K562 (cell line): Measurements from ENCODE around the gene MAN1B1. TPM values are rescaled to one million over a fixed set of nuclear protein-coding genes. Genes with fewer than 3 reads are reported as not detected.

Source experiments
- ATAC-seq: fragments of 200-7000 bp; cut with Tn5 transposase; 3 replicates; pipeline ENCODE4 v1.9.1; 2020; ENCODE audit warnings: moderate library complexity
- BruUV-seq: library from RNA; stranded (reverse); fragments of 400-500 nt; replicated peaks from 2 replicates; lab custom pipeline; 2021; lab: Mats Ljungman, UMichigan
- CTCF ChIA-PET: fragments of 300-600 bp; formaldehyde crosslinking; extraction: SDS; loops from one replicate; lab custom pipeline; 2021; ENCODE audit warnings: low intra/inter-chr PET ratio; lab: Yijun Ruan, JAX
- POLR2A ChIA-PET: fragments of 300-600, 350-650 bp; sonication (Branson Sonifier 250); formaldehyde crosslinking; extraction: SDS; loops from one replicate; lab custom pipeline; 2021; ENCODE audit warnings: antibody characterized with exemption, inconsistent platforms; lab: Yijun Ruan, JAX
- DNase-seq, 4 experiments: peaks; one replicate each; pipeline versions ENCODE4 v3.0.0 to v3.0.0-alpha.2; 2011 to 2018; ENCODE audit warnings: low spot score in 3 of 4, mixed read lengths in 3 of 4; ENCODE audit errors: extremely low read depth in 1 of 4
- FAIRE-seq: peaks from 2 replicates; lab custom pipeline; 2011; peaks lifted over from hg19 to GRCh38; lab: Jason Lieb, UNC
- H2AFZ ChIP-seq: 2 replicates; pipeline ENCODE4 v1.6.0; 2011; ENCODE audit warnings: low read depth, low read length, control low read depth, inconsistent platforms
- H3K27ac ChIP-seq: fragments of 200-600 bp; 3 replicates; pipeline ENCODE4 v1.8.0; 2011; ENCODE audit warnings: low read depth, mild to moderate bottlenecking, control low read depth, inconsistent platforms, low read length, moderate library complexity, mixed read lengths; ENCODE audit errors: extremely low read depth
- H3K27me3 ChIP-seq, 2 experiments: fragments of 300-600 bp in 1 of 2; 2 replicates in 1 of 2; 3 replicates in 1 of 2; pipeline versions ENCODE4 v1.6.0 to v1.8.0; 2011; ENCODE audit warnings: inconsistent platforms in 2 of 2, low read length in 2 of 2, mild to moderate bottlenecking in 1 of 2, mixed read lengths in 1 of 2, moderate library complexity in 1 of 2; ENCODE audit not compliant: control insufficient read depth in 2 of 2, insufficient read depth in 2 of 2
- H3K36me3 ChIP-seq: fragments of 300-600 bp; 3 replicates; pipeline ENCODE4 v1.8.0; 2011; ENCODE audit warnings: mild to moderate bottlenecking, low read length, inconsistent platforms; ENCODE audit not compliant: control insufficient read depth, insufficient read depth
- H3K4me1 ChIP-seq, 2 experiments: fragments of 200-600 bp in 1 of 2; replicated peaks in 1 of 2; 2 replicates in 1 of 2; 3 replicates in 1 of 2; pipeline versions ENCODE4 v1.5.1 to v1.8.0; 2011; ENCODE audit warnings: inconsistent platforms in 2 of 2, low read length in 2 of 2, mild to moderate bottlenecking in 1 of 2, mixed read lengths in 1 of 2, moderate library complexity in 1 of 2; ENCODE audit not compliant: control insufficient read depth in 2 of 2, insufficient read depth in 2 of 2
- H3K4me2 ChIP-seq: 2 replicates; pipeline ENCODE4 v1.6.1; 2011; ENCODE audit warnings: low read length, control low read depth, inconsistent platforms, mixed read lengths; ENCODE audit not compliant: insufficient read depth
- H3K4me3 ChIP-seq: fragments of 200-600 bp; sonication (generic), shearing (Covaris generic); 2 replicates; pipeline ENCODE4 v1.5.1; 2016; ENCODE audit warnings: control low read depth, inconsistent platforms
- H3K79me2 ChIP-seq: fragments of 200-600 bp; 3 replicates; pipeline ENCODE4 v1.8.0; 2011; ENCODE audit warnings: low read length, inconsistent platforms; ENCODE audit not compliant: control insufficient read depth, insufficient read depth
- H3K9ac ChIP-seq, 2 experiments: 2 replicates each; pipeline versions ENCODE4 v1.6.0 to v1.6.1; 2011; ENCODE audit warnings: low read depth in 2 of 2, low read length in 2 of 2, control low read depth in 1 of 2, inconsistent platforms in 1 of 2, mild to moderate bottlenecking in 1 of 2, mixed read lengths in 1 of 2; ENCODE audit not compliant: insufficient read depth in 1 of 2
- H3K9me1 ChIP-seq: one replicate; pipeline ENCODE4 v1.6.0; 2011; ENCODE audit warnings: inconsistent platforms, mild to moderate bottlenecking, low read length, moderate library complexity; ENCODE audit not compliant: control insufficient read depth, insufficient read depth
- H3K9me3 ChIP-seq: replicated peaks from 2 replicates; pipeline ENCODE4 v1.5.1; 2011; ENCODE audit warnings: low read depth, low read length, inconsistent platforms; ENCODE audit not compliant: control insufficient read depth, insufficient read depth
- H4K20me1 ChIP-seq: replicated peaks from 2 replicates; pipeline ENCODE4 v1.6.1; 2011; ENCODE audit warnings: low read length, inconsistent platforms, mixed read lengths; ENCODE audit not compliant: control insufficient read depth, insufficient read depth
- CHCHD3 ChIP-seq: fragments of 250-450 bp; sonication (Bioruptor Pico); IDR thresholded peaks from 2 replicates; pipeline ENCODE4 v2.1.2; 2022; ENCODE audit warnings: mild to moderate bottlenecking
- CHD2 ChIP-seq: IDR thresholded peaks from 2 replicates; pipeline ENCODE4 v1.6.1; 2011; ENCODE audit warnings: low read depth, low read length
- CREBBP ChIP-seq: IDR thresholded peaks from one replicate; pipeline ENCODE4 v1.6.1; 2012; ENCODE audit warnings: low read depth, mild to moderate bottlenecking, control low read depth, inconsistent platforms, low read length
- DLX4 ChIP-seq: fragments of 250-450 bp; sonication (Bioruptor Pico); IDR thresholded peaks from 2 replicates; pipeline ENCODE4 v1.6.1; 2021; ENCODE audit warnings: mild to moderate bottlenecking
- ID3 ChIP-seq, 2 experiments: fragments of 250-450 bp in 1 of 2; fragments of 450-650 bp in 1 of 2; sonication (Bioruptor Pico) in 1 of 2; IDR thresholded peaks; 2 replicates each; pipeline versions ENCODE4 v1.6.1 to v1.8.0; 2016 to 2021; ENCODE audit warnings: mild to moderate bottlenecking in 2 of 2, moderate library complexity in 2 of 2, missing compliant biosample characterization in 1 of 2, missing genetic modification characterization in 1 of 2
- NEUROD1 ChIP-seq: fragments of 150-350 bp; IDR thresholded peaks from 2 replicates; pipeline ENCODE4 v1.6.1; 2014; ENCODE audit warnings: borderline replicate concordance, low read length, low read depth; ENCODE audit not compliant: partially characterized antibody
- PCBP1 ChIP-seq: fragments of 200-400 bp; formaldehyde crosslinking; IDR thresholded peaks from 2 replicates; pipeline ENCODE4 v1.6.1; 2018; ENCODE audit warnings: mild to moderate bottlenecking, low read depth, low read length; ENCODE audit not compliant: poor library complexity, severe bottlenecking
- YY1 ChIP-seq, 3 experiments: IDR thresholded peaks; 2 replicates each; pipeline ENCODE4 v1.6.1; 2011; ENCODE audit warnings: low read length in 2 of 3, mild to moderate bottlenecking in 2 of 3, moderate library complexity in 2 of 3, borderline replicate concordance in 1 of 3, control low read depth in 1 of 3, low read depth in 1 of 3; ENCODE audit not compliant: insufficient read depth in 3 of 3, insufficient replicate concordance in 2 of 3, control insufficient read depth in 1 of 3, insufficient read length in 1 of 3; ENCODE audit errors: extremely low read depth in 1 of 3
- ZBTB33 ChIP-seq: sonication (generic); formaldehyde crosslinking; IDR thresholded peaks from 2 replicates; pipeline ENCODE4 v1.8.1; 2023; ENCODE audit warnings: mild to moderate bottlenecking, missing genetic modification reagents
- ZNF324 ChIP-seq: fragments of 250-450 bp; sonication (Bioruptor Pico); IDR thresholded peaks from 2 replicates; pipeline ENCODE4 v1.4.0; 2020; ENCODE audit warnings: mild to moderate bottlenecking
- WGBS: fragments of 100-300 bp; shearing (Covaris generic); methylation state at CpG from one replicate; pipeline ENCODE4 v1.1.6; 2016; ENCODE audit warnings: low coverage, mixed read lengths; ENCODE audit not compliant: insufficient coverage; ENCODE audit errors: missing lambda C conversion rate; 5-methylcytosine and 5-hydroxymethylcytosine counted together
- in situ Hi-C: fragments of 300-500 bp; cut with MboI; formaldehyde crosslinking; loops from 4 replicates; pipeline ENCODE4 v1.15.0; 2018; ENCODE audit warnings: inconsistent platforms, mixed read lengths
- intact Hi-C: fragments of 100-400 bp; cut with micrococcal nuclease; formaldehyde crosslinking; loops from 2 replicates; pipeline ENCODE4 v1.14.2; 2022
- polyA plus RNA-seq, 8 experiments: library from polyadenylated mRNA; depleted of rRNA in 4 of 8; stranded (reverse) in 5 of 8; unstranded in 3 of 8; fragments of >200 nt; fragmentation: Nextera tagmentation in 2 of 8; fragmentation: Illumina TruSeq in 1 of 8; extraction: Ambion mirVana in 2 of 8; extraction: Trizol in 1 of 8; gene quantifications; 2 replicates each; pipeline versions ENCODE4 v1.2.1 to v1.2.3, GENCODE V29; 2011 to 2014; ENCODE audit warnings: inconsistent platforms in 1 of 8, missing spikeins in 1 of 8
- total RNA-seq, 7 experiments: library from RNA; depleted of rRNA in 6 of 7; stranded (reverse); fragments of >200 nt in 6 of 7; fragmentation: Illumina TruSeq in 2 of 7; extraction: Trizol in 2 of 7; gene quantifications; 2 replicates each; pipeline versions ENCODE4 v1.2.1 to v1.2.3, GENCODE V29; 2011 to 2021; ENCODE audit warnings: low replicate concordance in 1 of 7

The MAN1B1 gene
- total and polyA plus RNA-seq, 9 of the 15 experiments (the other 6 are each of a cell fraction or from before 2014, with no cell fraction given): 0.55 to 36.6 (median 27.3) TPM

GRCh38 chr9:137052998-137053943, 33.5 kb upstream of the MAN1B1 start:
- Histone ChIP-seq H3K36me3 (no peaks in the 10 kb centered on the region), H3K27ac (no peak overlapping the region), H3K79me2 (no peaks in the 10 kb centered on the region), H3K9ac (peak overlapping the region in 1 of 2 experiments; percentile 85; a peak in 2 of 4 replicates), H3K9me1 (peaks cover 2% of the 10 kb centered on the region), H3K4me1 (peaks cover 2 to 73% of the 10 kb centered on the region in 2 experiments; a peak in 3 of 5 replicates), H3K9me3 (no peaks in the 10 kb centered on the region), H3K4me2 (peak overlapping the region; percentile 37; the same call in 1 of the 2 replicates), H4K20me1 (peaks cover 14% of the 10 kb centered on the region), H2AFZ (peak overlapping the region; percentile 55), H3K4me3 (peak overlapping the region; percentile 40), H3K27me3 (no peaks in the 10 kb centered on the region)
- no TSS peak for BruUV-seq
- intact Hi-C loops (loop anchor here (5.0 kb wide), 1 partner anchor 64 kb away; no protein-coding TSS in a partner anchor), in situ Hi-C loops (no loop called here)
- FAIRE-seq (no peak), ATAC-seq (peak; percentile 37; the same call in 2 of the 3 replicates), DNase-seq (no peak)
- 22% methylated on average over 35 of the region's 71 CpGs for WGBS
- TF ChIP-seq ZNF324 (no peak), PCBP1 (peak; percentile 30), CHD2 (no peak), CREBBP (no peak), ID3 (CRISPR knock-in tag; IDR thresholded peaks at IDR 0.05) (no peak), ID3 (tag; IDR thresholded peaks at IDR 0.05) (no peak), DLX4 (CRISPR knock-in tag) (no peak), ZBTB33 (CRISPR knock-in tag) (peak; percentile 71; the same call in 1 of the 2 replicates), YY1 (IDR thresholded peaks at IDR 0.05; ENCODE audit: borderline replicate concordance in 1 of 3, control insufficient read depth in 1 of 3, extremely low read depth in 1 of 3, insufficient read depth in 3 of 3, insufficient read length in 1 of 3, insufficient replicate concordance in 2 of 3, low read depth in 1 of 3, low read length in 2 of 3) (no peak), CHCHD3 (CRISPR knock-in tag) (no peak), NEUROD1 (no peak)
- POLR2A ChIA-PET: interaction anchor here (0.5 to 1.1 kb wide), 4 partner anchors 15 to 212 kb away, joined by 3 to 4 read pairs (median 4); no protein-coding TSS in a partner anchor
- CTCF ChIA-PET: no interaction called here
